ENCODE measurements around the gene SH3PXD2B.
A peak's percentile ranks its signal among the peaks of the same experiment; 100 is the strongest.

Gene SH3PXD2B

DNA sequence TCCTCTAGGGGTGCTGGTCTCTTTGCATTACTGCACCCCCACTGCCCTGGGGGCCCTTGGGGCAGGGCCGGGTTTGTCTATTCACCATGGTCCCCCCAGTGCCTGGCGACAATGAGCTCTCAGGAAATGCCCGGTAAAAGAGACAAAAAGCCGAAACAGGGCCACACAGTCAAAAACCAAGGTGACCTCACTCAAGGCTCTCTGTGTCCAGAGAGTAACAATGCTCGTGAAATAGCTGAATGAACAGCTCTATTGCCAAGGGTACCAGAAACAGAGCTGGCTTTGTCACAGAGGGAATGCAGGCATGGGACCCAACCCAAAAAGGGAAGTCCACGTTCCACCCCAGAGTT lies 16.0 kb downstream of the SH3PXD2B start:
- Histone ChIP-seq H3K27me3 (ENCODE audit: control insufficient read depth in 1 of 2, insufficient read depth in 1 of 2, low read length in 2 of 2) (no peaks in the 10 kb centered on the region), H3K23ac (ENCODE audit: low read length in 2 of 2) (peak overlapping the region in 1 of 2 experiments; percentile 57)
- WGBS: 80% methylated on average over 6 of the region's 6 CpGs

DNA sequence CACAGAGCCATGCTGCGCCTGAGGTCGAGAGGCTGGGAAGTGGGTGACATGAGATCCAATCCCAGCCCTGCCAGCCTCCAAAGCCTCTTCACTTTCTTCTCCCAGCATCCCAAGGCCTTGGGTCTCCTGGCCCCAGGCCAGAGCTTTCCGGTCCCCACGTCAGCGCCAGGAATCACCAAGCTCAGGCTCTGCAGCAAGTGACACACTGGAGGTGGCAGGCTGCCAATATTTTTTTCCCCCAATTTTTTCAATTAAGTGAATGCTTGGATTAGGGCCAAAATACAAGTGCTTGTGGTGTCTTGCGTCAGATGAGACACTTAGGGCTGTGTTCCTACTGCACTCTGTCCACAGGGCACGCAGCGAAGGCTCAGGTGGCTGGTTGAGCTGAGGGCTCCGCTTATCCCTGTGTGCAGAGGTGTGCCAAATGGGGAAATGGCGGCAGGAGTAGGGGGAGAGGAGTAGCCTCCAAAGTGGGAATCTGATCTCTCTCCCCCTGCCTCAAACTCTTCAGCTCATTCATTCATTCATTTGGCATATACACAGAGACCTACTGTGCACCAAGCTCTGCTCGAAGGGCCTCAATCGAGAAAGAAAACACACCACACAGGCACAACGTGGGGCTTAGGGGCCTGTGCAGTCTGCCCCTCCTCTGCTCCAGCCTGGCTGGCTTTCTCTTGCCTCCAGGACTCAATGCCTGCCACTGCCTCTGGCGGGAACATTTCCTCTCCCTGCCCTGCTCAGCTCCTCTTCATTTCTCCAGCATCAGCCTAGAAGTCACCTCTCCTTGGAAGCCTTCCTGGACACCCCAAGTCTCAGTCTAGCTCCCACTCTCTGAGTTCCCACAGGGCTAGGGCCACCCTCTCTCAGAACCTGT lies 16.6 kb downstream of the SH3PXD2B start:
- peak overlapping the region in 1 of 2 experiments; percentile 57 for H3K23ac ChIP-seq (ENCODE audit: low read length in 2 of 2)
- H3K4me2 ChIP-seq (ENCODE audit: low read length, poor library complexity, severe bottlenecking): no peak overlapping the region
- H4K8ac ChIP-seq (ENCODE audit: low read length): no peak overlapping the region
- H2BK15ac ChIP-seq (ENCODE audit: low read depth, poor library complexity, severe bottlenecking): no peak overlapping the region
- H2AFZ ChIP-seq (ENCODE audit: low read depth, low read length): no peak overlapping the region
- H3K4me3 ChIP-seq (ENCODE audit: insufficient read depth in 1 of 2, low read depth in 1 of 2, low read length in 2 of 2): no peak overlapping the region
- peaks cover 63% of the 10 kb centered on the region for H3K79me1 ChIP-seq (replicated peaks; ENCODE audit: low read length, poor library complexity, severe bottlenecking)
- H2BK5ac ChIP-seq (ENCODE audit: low read depth, low read length, poor library complexity, severe bottlenecking): no peak overlapping the region
- H3K18ac ChIP-seq (ENCODE audit: low read depth in 1 of 2, low read length in 2 of 2): peak overlapping the region in 1 of 2 experiments; percentile 64
- no peak overlapping the region for H3K4ac ChIP-seq (ENCODE audit: low read depth in 1 of 2, low read length in 2 of 2)
- 68% methylated on average over 14 of the region's 14 CpGs for WGBS
- peak; percentile 94 for DNase-seq
- no peak overlapping the region for H4K91ac ChIP-seq (ENCODE audit: low read length)
- no peak overlapping the region for H2BK120ac ChIP-seq (ENCODE audit: low read depth, low read length)
- no peak overlapping the region for H3K27ac ChIP-seq (ENCODE audit: low read length, poor library complexity, severe bottlenecking)
- H3K4me1 ChIP-seq (ENCODE audit: control insufficient read depth, insufficient read depth, low read depth, low read length): peaks cover 19% of the 10 kb centered on the region
- peak overlapping the region; percentile 20 for H3K9ac ChIP-seq (ENCODE audit: low read length)
- H2AK5ac ChIP-seq (ENCODE audit: low read length, severe bottlenecking): no peak overlapping the region
- peak overlapping the region in 1 of 2 experiments; percentile 10 for H2BK12ac ChIP-seq (ENCODE audit: low read length in 2 of 2)
- H3K14ac ChIP-seq (ENCODE audit: low read length in 2 of 2): no peak overlapping the region
- H3K9me3 ChIP-seq (ENCODE audit: control insufficient read depth, low read length): no peaks in the 10 kb centered on the region
- peaks cover 43 to 66% of the 10 kb centered on the region in 2 experiments for H3K36me3 ChIP-seq (ENCODE audit: control insufficient read depth in 1 of 2, insufficient read depth in 2 of 2, low read depth in 1 of 2, low read length in 2 of 2)
- no peaks in the 10 kb centered on the region for H3K27me3 ChIP-seq (ENCODE audit: control insufficient read depth in 1 of 2, insufficient read depth in 1 of 2, low read length in 2 of 2)

More for the DNA sequence above, 16.0 kb downstream of the SH3PXD2B start:
- Histone ChIP-seq H3K27ac (ENCODE audit: low read length, poor library complexity, severe bottlenecking) (no peak overlapping the region), H3K4ac (ENCODE audit: low read depth in 1 of 2, low read length in 2 of 2) (no peak overlapping the region), H2BK120ac (ENCODE audit: low read depth, low read length) (no peak overlapping the region), H3K9me3 (ENCODE audit: control insufficient read depth, low read length) (no peaks in the 10 kb centered on the region), H3K36me3 (ENCODE audit: control insufficient read depth in 1 of 2, insufficient read depth in 2 of 2, low read depth in 1 of 2, low read length in 2 of 2) (peaks cover 43 to 61% of the 10 kb centered on the region in 2 experiments), H4K91ac (ENCODE audit: low read length) (no peak overlapping the region), H3K14ac (ENCODE audit: low read length in 2 of 2) (no peak overlapping the region), H4K8ac (ENCODE audit: low read length) (no peak overlapping the region), H2AK5ac (ENCODE audit: low read length, severe bottlenecking) (no peak overlapping the region), H3K18ac (ENCODE audit: low read depth in 1 of 2, low read length in 2 of 2) (no peak overlapping the region), H2BK15ac (ENCODE audit: low read depth, poor library complexity, severe bottlenecking) (no peak overlapping the region), H2BK12ac (ENCODE audit: low read length in 2 of 2) (no peak overlapping the region), H3K4me2 (ENCODE audit: low read length, poor library complexity, severe bottlenecking) (no peak overlapping the region), H3K4me3 (ENCODE audit: insufficient read depth in 1 of 2, low read depth in 1 of 2, low read length in 2 of 2) (no peak overlapping the region), H2BK5ac (ENCODE audit: low read depth, low read length, poor library complexity, severe bottlenecking) (no peak overlapping the region), H3K79me1 (replicated peaks; ENCODE audit: low read length, poor library complexity, severe bottlenecking) (peaks cover 63% of the 10 kb centered on the region), H2AFZ (ENCODE audit: low read depth, low read length) (no peak overlapping the region), H3K9ac (ENCODE audit: low read length) (peak overlapping the region; percentile 20), H3K4me1 (ENCODE audit: control insufficient read depth, insufficient read depth, low read depth, low read length) (peaks cover 20% of the 10 kb centered on the region)
- DNase-seq: no peak

DNA sequence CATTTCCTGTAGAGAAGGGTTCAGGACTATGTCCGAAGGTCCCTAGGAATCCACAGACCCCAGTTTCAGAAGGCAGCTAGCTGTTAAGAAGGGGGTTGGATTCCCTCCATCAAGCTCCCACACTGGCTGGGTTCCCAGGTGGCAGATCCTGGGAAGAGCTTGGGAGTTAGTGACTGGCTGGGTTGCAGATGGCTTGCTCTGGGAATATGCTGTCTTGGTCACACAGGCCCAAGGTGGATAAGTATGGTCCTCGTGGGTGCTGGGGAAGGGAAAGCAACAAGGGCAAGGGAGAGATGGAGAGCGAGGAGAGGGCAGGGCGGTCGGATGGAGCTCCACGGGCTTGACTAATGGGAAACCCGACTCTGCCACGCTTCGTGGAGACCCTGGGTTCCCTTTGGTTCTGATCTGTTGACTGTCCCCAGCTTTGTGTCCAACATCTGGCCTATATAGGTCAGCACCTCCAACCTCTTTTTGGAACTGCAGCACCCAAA lies 17.4 kb downstream of the SH3PXD2B start:
- Histone ChIP-seq H2BK12ac (ENCODE audit: low read length in 2 of 2) (peak overlapping the region in 1 of 2 experiments; percentile 10), H4K8ac (ENCODE audit: low read length) (no peak overlapping the region), H2BK120ac (ENCODE audit: low read depth, low read length) (no peak overlapping the region), H4K91ac (ENCODE audit: low read length) (no peak overlapping the region), H2AFZ (ENCODE audit: low read depth, low read length) (no peak overlapping the region), H3K4me3 (ENCODE audit: insufficient read depth in 1 of 2, low read depth in 1 of 2, low read length in 2 of 2) (no peak overlapping the region), H3K4me2 (ENCODE audit: low read length, poor library complexity, severe bottlenecking) (no peak overlapping the region), H3K4ac (ENCODE audit: low read depth in 1 of 2, low read length in 2 of 2) (no peak overlapping the region), H3K14ac (ENCODE audit: low read length in 2 of 2) (no peak overlapping the region), H3K79me1 (replicated peaks; ENCODE audit: low read length, poor library complexity, severe bottlenecking) (peaks cover 68% of the 10 kb centered on the region), H2AK5ac (ENCODE audit: low read length, severe bottlenecking) (no peak overlapping the region), H3K9me3 (ENCODE audit: control insufficient read depth, low read length) (no peaks in the 10 kb centered on the region), H3K36me3 (ENCODE audit: control insufficient read depth in 1 of 2, insufficient read depth in 2 of 2, low read depth in 1 of 2, low read length in 2 of 2) (peaks cover 47 to 71% of the 10 kb centered on the region in 2 experiments), H3K27ac (ENCODE audit: low read length, poor library complexity, severe bottlenecking) (no peak overlapping the region), H3K4me1 (ENCODE audit: control insufficient read depth, insufficient read depth, low read depth, low read length) (peaks cover 19% of the 10 kb centered on the region), H3K27me3 (ENCODE audit: control insufficient read depth in 1 of 2, insufficient read depth in 1 of 2, low read length in 2 of 2) (no peaks in the 10 kb centered on the region), H3K18ac (ENCODE audit: low read depth in 1 of 2, low read length in 2 of 2) (no peak overlapping the region), H2BK15ac (ENCODE audit: low read depth, poor library complexity, severe bottlenecking) (no peak overlapping the region), H3K23ac (ENCODE audit: low read length in 2 of 2) (no peak overlapping the region), H2BK5ac (ENCODE audit: low read depth, low read length, poor library complexity, severe bottlenecking) (no peak overlapping the region), H3K9ac (ENCODE audit: low read length) (peak overlapping the region; percentile 19)
- DNase-seq: no peak
- 85% methylated on average over 9 of the region's 9 CpGs for WGBS

DNA sequence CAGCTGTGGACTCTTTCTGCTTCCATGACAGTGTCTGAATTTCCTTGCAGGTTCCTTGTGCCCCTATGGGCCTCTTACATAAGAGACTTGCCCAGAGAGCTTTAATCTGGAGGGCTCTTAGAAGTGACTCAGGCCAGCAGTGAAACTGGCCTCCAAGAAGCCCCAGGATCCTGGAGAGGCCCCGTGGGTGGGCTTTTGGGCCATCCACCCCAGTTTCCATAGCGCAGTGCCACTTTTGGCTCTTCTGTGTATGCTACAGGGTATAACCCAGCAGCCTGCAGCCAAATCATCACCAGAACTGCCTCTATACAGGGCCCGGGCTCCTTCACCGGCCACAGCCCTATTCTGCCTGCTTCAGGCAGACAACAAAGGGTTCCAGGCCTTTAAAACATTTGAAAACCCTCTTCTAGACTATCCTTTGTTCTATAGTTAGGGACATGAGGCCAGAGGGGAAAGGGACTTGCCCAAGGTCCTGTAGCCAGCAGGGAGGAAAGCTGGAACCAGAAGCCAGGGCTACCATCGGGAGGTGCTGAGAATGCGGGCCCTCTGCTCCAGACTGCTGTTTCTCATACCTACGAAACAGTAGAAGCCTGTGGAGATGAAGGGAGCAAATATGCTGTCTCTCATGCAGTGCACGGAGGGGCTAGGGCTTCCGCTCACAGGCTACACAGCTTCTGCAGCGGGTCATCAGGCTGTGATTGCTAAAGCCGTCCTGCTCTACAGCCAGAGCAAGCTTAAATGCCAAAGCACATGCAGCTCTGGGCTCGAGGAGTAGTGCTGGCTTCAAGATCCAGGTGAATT lies 18.0 kb downstream of the SH3PXD2B start:
- Histone ChIP-seq H3K14ac (ENCODE audit: low read length in 2 of 2) (no peak overlapping the region), H3K27ac (ENCODE audit: low read length, poor library complexity, severe bottlenecking) (no peak overlapping the region), H2BK5ac (ENCODE audit: low read depth, low read length, poor library complexity, severe bottlenecking) (no peak overlapping the region), H2AK5ac (ENCODE audit: low read length, severe bottlenecking) (no peak overlapping the region), H3K9me3 (ENCODE audit: control insufficient read depth, low read length) (no peaks in the 10 kb centered on the region), H2AFZ (ENCODE audit: low read depth, low read length) (no peak overlapping the region), H4K8ac (ENCODE audit: low read length) (no peak overlapping the region), H2BK12ac (ENCODE audit: low read length in 2 of 2) (peak overlapping the region in 1 of 2 experiments; percentile 50), H2BK15ac (ENCODE audit: low read depth, poor library complexity, severe bottlenecking) (no peak overlapping the region), H3K18ac (ENCODE audit: low read depth in 1 of 2, low read length in 2 of 2) (no peak overlapping the region), H3K4me3 (ENCODE audit: insufficient read depth in 1 of 2, low read depth in 1 of 2, low read length in 2 of 2) (no peak overlapping the region), H3K4ac (ENCODE audit: low read depth in 1 of 2, low read length in 2 of 2) (no peak overlapping the region), H2BK120ac (ENCODE audit: low read depth, low read length) (no peak overlapping the region), H3K23ac (ENCODE audit: low read length in 2 of 2) (no peak overlapping the region), H3K36me3 (ENCODE audit: control insufficient read depth in 1 of 2, insufficient read depth in 2 of 2, low read depth in 1 of 2, low read length in 2 of 2) (peaks cover 44 to 71% of the 10 kb centered on the region in 2 experiments), H3K27me3 (ENCODE audit: control insufficient read depth in 1 of 2, insufficient read depth in 1 of 2, low read length in 2 of 2) (no peaks in the 10 kb centered on the region), H3K4me2 (ENCODE audit: low read length, poor library complexity, severe bottlenecking) (no peak overlapping the region), H3K4me1 (ENCODE audit: control insufficient read depth, insufficient read depth, low read depth, low read length) (peaks cover 19% of the 10 kb centered on the region), H3K79me1 (replicated peaks; ENCODE audit: low read length, poor library complexity, severe bottlenecking) (peaks cover 65% of the 10 kb centered on the region), H3K9ac (ENCODE audit: low read length) (no peak overlapping the region), H4K91ac (ENCODE audit: low read length) (peak overlapping the region; percentile 32)
- WGBS: 97% methylated on average over 12 of the region's 12 CpGs
- DNase-seq: no peak
